Psoas muscle (tissue), 8 donors: Measurements from ENCODE around the gene HADH. TPM values are rescaled to one million over a fixed set of nuclear protein-coding genes. Genes with fewer than 3 reads are reported as not detected.

Experiments used
- ATAC-seq, 4 donors: fragments of 200-7000 bp; cut with Tn5 transposase; one replicate each; pipeline ENCODE4 v1.9.1; 2020; ENCODE audit warnings: moderate library complexity in 3 of 4, mild to moderate bottlenecking in 2 of 4
- DNase-seq, 2 donors: peaks; one replicate each; pipeline ENCODE4 v3.0.0-alpha.2; 2020
- H3K27ac ChIP-seq: fragments of 200-600 bp; one replicate; pipeline ENCODE4 v1.8.0; 2022
- H3K27me3 ChIP-seq, 3 donors: fragments of 200-600 bp in 1 of 3; one replicate each; pipeline versions ENCODE4 v1.6.1 to v1.8.0; 2013 to 2022; ENCODE audit warnings: low read length in 2 of 3, mild to moderate bottlenecking in 2 of 3, moderate library complexity in 1 of 3; ENCODE audit not compliant: insufficient read depth in 3 of 3
- H3K36me3 ChIP-seq, 2 donors: fragments of 200-600 bp in 1 of 2; one replicate each; pipeline versions ENCODE4 v1.6.1 to v1.8.0; 2013 to 2022; ENCODE audit warnings: low read depth in 1 of 2, mild to moderate bottlenecking in 1 of 2, moderate library complexity in 1 of 2; ENCODE audit not compliant: insufficient read depth in 1 of 2
- H3K4me1 ChIP-seq: fragments of 200-600 bp; one replicate; pipeline ENCODE4 v1.8.0; 2022
- H3K4me3 ChIP-seq: fragments of 200-600 bp; one replicate; pipeline ENCODE4 v1.8.0; 2022; ENCODE audit warnings: mild to moderate bottlenecking
- H3K9me3 ChIP-seq: fragments of 200-600 bp; one replicate; pipeline ENCODE4 v1.8.0; 2022
- WGBS, 3 donors: extraction: QIAGEN DNeasy Blood & Tissue Kit; methylation state at CpG; one replicate each; pipeline versions ENCODE4 v1.1.6 to v1.1.7; 2013; 5-methylcytosine and 5-hydroxymethylcytosine counted together
- intact Hi-C, 2 donors: fragments of 100-400 bp; cut with DNase I; formaldehyde crosslinking; loops; one replicate each; pipeline versions ENCODE4 v1.11.0 to v1.14.2; 2022
- polyA plus RNA-seq, 3 donors: library from polyadenylated mRNA; stranded (reverse); fragments of 200-250 nt; gene quantifications; one replicate each; pipeline ENCODE4 v1.2.3, GENCODE V29; 2013
- total RNA-seq, 4 donors: library from RNA; stranded (reverse); fragmentation: NEBNext Ultra II Directional in 2 of 4; extraction: Animal tissue kit (Norgen Biotek cat#: 25700) in 2 of 4; gene quantifications; one replicate each; pipeline versions ENCODE4 v1.2.1 to v1.2.4, GENCODE V29; 2021 to 2023
- TF ChIP-seq, protein P1 (sequence below): fragments of 200-600 bp; IDR thresholded peaks from one replicate; pipeline ENCODE4 v1.8.0; 2022; ENCODE audit warnings: antibody characterized with exemption
- donor health status: healthy with polysubstance abuse.
- donor health status: DM: no; HTN: no; CAD: no; lungs with moderate emphysema.
- donor health status: Bipolar disorder and iron deficiency.
- donor health status: healthy.
- donor health status: DM: yes; HTN: yes; CAD: no.
- donor health status: DM: no; HTN: no; CAD: no.
- donor health status: DM: no; HTN: no; CAD: no.
- donor health status: DM: yes; HTN: yes; CAD: no.

Gene HADH
- total and polyA plus RNA-seq, 7 donors: 26.6 to 150 (median 103) TPM

DNA sequence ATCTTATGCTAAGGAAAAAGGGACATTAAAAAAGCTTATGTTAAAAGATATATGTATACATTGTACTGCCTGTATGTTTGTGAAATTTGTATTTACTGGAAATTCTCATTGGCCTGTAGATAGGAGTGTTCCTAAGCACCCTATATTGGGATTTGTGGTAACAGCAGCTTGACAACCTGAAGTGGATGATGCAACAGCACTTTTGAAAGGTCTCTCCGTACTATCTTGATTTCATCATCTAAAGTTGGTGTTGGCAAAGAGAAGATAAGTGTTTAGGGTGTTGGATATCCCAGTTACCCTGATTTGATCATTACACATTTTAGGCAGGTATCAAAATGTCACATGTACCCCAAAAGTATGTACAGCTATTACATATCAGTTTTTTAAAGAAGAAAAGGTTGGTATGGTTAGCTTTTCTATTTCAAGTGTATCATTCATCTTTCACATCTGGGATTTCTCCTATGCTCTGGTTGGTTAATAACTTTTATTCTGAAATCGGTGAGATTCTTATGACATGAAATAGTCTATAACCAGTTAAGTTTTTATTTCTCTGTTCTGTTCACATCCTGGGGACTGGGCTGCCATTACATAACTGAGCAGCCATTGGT lies 10.3 kb downstream of the HADH start:
- intact Hi-C loops: loop anchor here in 1 of 2 donors (10.0 kb wide), 1 partner anchor 175 kb away; the partner anchor contains the start of gene SGMS2
- peak overlapping the region; percentile 98 for H3K27ac ChIP-seq
- peaks cover 82% of the 10 kb centered on the region for H3K4me1 ChIP-seq
- H3K4me3 ChIP-seq: peak overlapping the region; percentile 23
- ATAC-seq (peak; percentile 38 to 68 (median 60)), DNase-seq (no peak)
- 60 to 68% (median 66%) methylated on average over 2 of the region's 2 CpGs for WGBS, 3 donors
- TF ChIP-seq, protein P1, sequence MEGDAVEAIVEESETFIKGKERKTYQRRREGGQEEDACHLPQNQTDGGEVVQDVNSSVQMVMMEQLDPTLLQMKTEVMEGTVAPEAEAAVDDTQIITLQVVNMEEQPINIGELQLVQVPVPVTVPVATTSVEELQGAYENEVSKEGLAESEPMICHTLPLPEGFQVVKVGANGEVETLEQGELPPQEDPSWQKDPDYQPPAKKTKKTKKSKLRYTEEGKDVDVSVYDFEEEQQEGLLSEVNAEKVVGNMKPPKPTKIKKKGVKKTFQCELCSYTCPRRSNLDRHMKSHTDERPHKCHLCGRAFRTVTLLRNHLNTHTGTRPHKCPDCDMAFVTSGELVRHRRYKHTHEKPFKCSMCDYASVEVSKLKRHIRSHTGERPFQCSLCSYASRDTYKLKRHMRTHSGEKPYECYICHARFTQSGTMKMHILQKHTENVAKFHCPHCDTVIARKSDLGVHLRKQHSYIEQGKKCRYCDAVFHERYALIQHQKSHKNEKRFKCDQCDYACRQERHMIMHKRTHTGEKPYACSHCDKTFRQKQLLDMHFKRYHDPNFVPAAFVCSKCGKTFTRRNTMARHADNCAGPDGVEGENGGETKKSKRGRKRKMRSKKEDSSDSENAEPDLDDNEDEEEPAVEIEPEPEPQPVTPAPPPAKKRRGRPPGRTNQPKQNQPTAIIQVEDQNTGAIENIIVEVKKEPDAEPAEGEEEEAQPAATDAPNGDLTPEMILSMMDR: no peak
- H3K36me3 ChIP-seq: no peaks in the 10 kb centered on the region
- H3K27me3 ChIP-seq: no peaks in the 10 kb centered on the region
- H3K9me3 ChIP-seq: no peaks in the 10 kb centered on the region

- no peaks in the 10 kb centered on the region for H3K36me3 ChIP-seq
- no peak for ATAC-seq
- DNase-seq: no peak
- no peak overlapping the region for H3K4me3 ChIP-seq
- intact Hi-C loops: no loop called here
- TF ChIP-seq, protein P1: no peak
- peak overlapping the region; percentile 98 for H3K27ac ChIP-seq
- H3K27me3 ChIP-seq: no peaks in the 10 kb centered on the region
- 86 to 91% (median 88%) methylated on average over 3 of the region's 3 CpGs for WGBS, 3 donors
- H3K9me3 ChIP-seq: no peaks in the 10 kb centered on the region
- H3K4me1 ChIP-seq: peaks cover 80% of the 10 kb centered on the region
These were observed 11.9 kb downstream of the HADH start for GRCh38 chr4:108001540-108002135.

DNA sequence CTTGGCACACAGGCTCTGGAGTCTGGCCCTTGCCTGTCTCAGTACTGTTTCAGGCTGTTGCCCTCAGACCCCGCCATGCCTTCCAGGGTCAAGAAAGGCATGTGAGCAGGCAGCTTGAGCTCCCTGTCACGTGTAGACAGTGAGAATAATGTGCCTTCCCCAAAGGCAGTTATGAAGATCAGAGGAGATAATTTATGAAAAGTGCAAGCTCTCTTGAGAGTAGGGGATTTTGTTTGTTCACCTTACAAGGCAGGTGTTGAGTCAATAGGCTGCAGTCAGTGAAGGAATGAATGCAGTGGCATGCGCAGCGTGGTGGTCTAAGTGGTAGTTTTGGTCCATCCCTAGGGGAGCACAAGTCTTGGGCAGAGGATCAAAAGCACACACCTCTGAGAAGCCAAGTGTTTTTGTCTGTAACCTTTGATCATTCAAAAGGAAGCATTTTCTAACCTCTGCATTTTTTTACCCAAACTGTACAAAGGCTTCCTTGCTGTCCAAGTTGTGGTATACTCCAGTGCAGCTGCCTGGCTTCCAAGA lies 14.4 kb downstream of the HADH start:
- WGBS, 3 donors: 59 to 65% (median 61%) methylated on average over 4 of the region's 4 CpGs
- Histone ChIP-seq H3K4me3 (no peak overlapping the region), H3K9me3 (no peaks in the 10 kb centered on the region), H3K4me1 (peaks cover 76% of the 10 kb centered on the region), H3K27ac (peak overlapping the region; percentile 90), H3K27me3 (no peaks in the 10 kb centered on the region), H3K36me3 (no peaks in the 10 kb centered on the region)
- TF ChIP-seq, protein P1: no peak
- intact Hi-C loops: no loop called here
- ATAC-seq (no peak), DNase-seq (no peak)

- H3K27me3 ChIP-seq: no peaks in the 10 kb centered on the region
- H3K36me3 ChIP-seq: no peaks in the 10 kb centered on the region
- peak overlapping the region; percentile 90 for H3K27ac ChIP-seq
- 71 to 87% (median 76%) methylated on average over 2 of the region's 2 CpGs for WGBS, 3 donors
- H3K4me3 ChIP-seq: no peak overlapping the region
- no peaks in the 10 kb centered on the region for H3K9me3 ChIP-seq
- no peak for DNase-seq
- TF ChIP-seq, protein P1: no peak
- intact Hi-C loops: no loop called here
- H3K4me1 ChIP-seq: peaks cover 76% of the 10 kb centered on the region
- no peak for ATAC-seq
These were observed 15.0 kb downstream of the HADH start for GRCh38 chr4:108004646-108005045.
